Measurements from ENCODE around the gene CNNM2.

DNA sequence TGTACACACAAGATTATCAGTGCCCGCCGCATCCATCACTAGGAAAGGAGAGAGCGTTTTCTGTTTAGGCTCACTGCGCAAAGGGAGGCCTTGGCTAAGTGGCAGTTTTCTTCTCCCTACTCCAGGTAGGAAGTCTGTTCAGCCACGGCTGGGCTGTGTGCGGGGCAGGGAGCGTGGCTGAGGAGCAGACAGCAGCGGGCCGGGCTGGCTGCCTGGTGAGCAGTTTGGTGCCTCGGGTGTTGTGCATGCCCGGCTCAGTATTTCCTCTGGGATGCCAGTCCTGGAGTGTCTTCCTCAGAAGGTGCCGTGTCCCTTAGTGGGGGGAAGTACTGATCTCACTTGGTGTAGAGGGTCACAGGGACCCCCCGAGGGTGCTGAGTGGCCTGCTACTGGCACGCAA is 160.6 kb downstream of the CNNM2 start:
- TF ChIP-seq, protein P1, sequence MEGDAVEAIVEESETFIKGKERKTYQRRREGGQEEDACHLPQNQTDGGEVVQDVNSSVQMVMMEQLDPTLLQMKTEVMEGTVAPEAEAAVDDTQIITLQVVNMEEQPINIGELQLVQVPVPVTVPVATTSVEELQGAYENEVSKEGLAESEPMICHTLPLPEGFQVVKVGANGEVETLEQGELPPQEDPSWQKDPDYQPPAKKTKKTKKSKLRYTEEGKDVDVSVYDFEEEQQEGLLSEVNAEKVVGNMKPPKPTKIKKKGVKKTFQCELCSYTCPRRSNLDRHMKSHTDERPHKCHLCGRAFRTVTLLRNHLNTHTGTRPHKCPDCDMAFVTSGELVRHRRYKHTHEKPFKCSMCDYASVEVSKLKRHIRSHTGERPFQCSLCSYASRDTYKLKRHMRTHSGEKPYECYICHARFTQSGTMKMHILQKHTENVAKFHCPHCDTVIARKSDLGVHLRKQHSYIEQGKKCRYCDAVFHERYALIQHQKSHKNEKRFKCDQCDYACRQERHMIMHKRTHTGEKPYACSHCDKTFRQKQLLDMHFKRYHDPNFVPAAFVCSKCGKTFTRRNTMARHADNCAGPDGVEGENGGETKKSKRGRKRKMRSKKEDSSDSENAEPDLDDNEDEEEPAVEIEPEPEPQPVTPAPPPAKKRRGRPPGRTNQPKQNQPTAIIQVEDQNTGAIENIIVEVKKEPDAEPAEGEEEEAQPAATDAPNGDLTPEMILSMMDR (IDR thresholded peaks at IDR 0.05; ENCODE audit: low read length) = no peak
- TF ChIP-seq EZH2 (IDR thresholded peaks at IDR 0.05; ENCODE audit: borderline replicate concordance, low read length) = no peak
